C4-2B (cell line): ENCODE results near the gene EN2.

Experiments used
- CTCF ChIP-seq: fragments of 450-650 bp; conservative IDR thresholded peaks from 2 replicates; pipeline ENCODE4 v1.5.1; 2017; ENCODE audit warnings: mild to moderate bottlenecking
- ZFX ChIP-seq: fragments of 450-650 bp; IDR thresholded peaks from 2 replicates; pipeline ENCODE4 v1.6.1; 2017

- TF ChIP-seq CTCF (no peak), ZFX (no peak)
Observed at GRCh38 chr7:155423337-155424285, 34.3 kb upstream of the EN2 start.
